SK-N-DZ (cell line): ENCODE measurements around the gene GRWD1.

Experiments
- DNase-seq: peaks from one replicate; pipeline ENCODE4 v3.0.0-alpha.2; 2015; ENCODE audit warnings: low spot score

Gene GRWD1

GRCh38 chr19:48497728-48498594 lies 52.2 kb downstream of the GRWD1 start:
- DNase-seq = no peak

- no peak for DNase-seq
Measured at GRCh38 chr19:48498595-48499311, 53.0 kb downstream of the GRWD1 start.

- no peak for DNase-seq
Measured at GRCh38 chr19:48499316-48500090, 53.7 kb downstream of the GRWD1 start.

DNA sequence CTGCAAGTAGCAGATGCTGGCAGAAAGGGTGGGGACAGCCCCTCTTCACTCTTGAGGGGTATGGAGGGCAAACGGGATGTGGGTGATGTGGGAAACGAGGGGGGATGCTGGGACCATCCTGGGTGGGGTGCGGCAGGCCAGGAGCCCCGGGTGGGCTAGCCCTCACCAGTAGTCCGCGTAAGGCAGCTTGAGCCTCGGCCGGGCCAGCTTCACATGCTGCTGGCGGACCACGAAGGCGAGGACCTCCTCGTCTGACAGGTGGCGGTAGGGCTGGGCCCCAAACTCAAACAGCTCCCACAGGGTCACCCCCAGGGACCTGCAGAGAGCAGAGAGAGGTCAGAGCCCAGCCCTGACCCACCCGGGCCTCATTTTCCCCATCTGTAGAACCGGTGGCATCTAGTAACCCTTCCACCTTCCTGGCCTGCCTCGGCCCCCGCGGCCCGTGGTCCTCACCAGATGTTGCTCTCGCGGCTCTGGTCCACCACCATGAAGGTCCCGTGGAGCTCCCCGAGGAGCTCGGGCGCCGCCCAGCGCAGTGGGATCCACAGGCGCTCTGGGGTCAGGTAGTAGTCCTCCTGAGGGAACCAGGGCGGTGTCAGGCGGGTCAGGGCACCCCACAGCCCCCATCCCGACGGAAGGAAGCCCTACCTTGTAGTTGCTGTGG lies 55.2 kb downstream of the GRWD1 start:
- no peak for DNase-seq

DNA sequence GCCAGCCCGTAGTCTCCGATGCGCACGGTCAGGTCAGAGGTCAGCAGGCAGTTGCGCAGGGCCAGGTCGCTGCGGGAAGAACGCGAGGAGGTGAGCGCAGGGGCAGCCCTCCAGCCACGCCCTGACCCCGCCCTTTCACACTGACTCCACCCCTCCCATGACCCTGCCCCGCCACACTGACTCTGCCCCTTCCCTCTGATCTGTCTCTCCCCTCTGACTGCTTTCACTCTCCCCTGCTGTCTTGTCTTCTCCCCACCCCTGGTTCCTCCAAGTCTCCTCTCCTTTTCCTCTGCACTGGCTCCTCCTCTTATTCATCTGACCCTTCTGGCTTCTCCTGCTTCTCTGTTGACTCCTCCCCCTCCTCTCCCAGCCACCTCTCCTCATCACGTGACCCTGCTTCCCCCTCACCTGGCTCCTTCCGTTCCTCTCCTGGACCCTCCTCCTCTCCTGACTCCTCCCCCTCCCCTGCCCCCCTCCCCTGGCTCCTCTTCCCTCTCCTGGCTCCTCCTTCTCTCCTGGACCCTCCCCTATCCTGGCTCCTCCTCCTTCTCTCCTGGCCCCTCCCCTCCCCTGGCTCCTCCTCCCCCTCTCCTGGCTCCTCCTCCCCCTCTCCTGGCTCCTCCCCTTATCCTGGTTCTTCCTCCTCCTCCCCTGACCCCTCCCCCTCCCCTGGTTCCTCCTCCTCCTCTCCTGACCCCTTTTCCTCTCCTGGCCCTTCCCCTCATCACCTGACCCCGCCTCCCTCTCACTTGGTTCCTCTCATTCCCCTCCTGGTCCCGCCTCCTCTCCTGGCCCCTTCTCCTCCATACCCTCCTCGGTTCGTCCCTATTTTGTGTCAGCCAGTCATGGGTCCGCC lies 55.9 kb downstream of the GRWD1 start:
- DNase-seq = peak; percentile 47

GRCh38 chr19:48502350-48503018 lies 56.7 kb downstream of the GRWD1 start:
- no peak for DNase-seq

- no peak for DNase-seq
Measured at GRCh38 chr19:48506138-48506733, 60.5 kb downstream of the GRWD1 start.
